Vagina (tissue), 2 donors: Measurements from ENCODE around the gene PTPRE. TPM values are rescaled to one million over a fixed set of nuclear protein-coding genes. Genes with fewer than 3 reads are reported as not detected.

Source experiments
- DNase-seq, 2 donors: peaks; one replicate each; pipeline ENCODE4 v3.0.0-alpha.2; 2017; ENCODE audit errors: extremely low spot score in 2 of 2
- H3K27ac ChIP-seq: fragments of 200-600 bp; sonication (generic); one replicate; pipeline ENCODE4 v1.5.1; 2019
- H3K27me3 ChIP-seq: fragments of 200-600 bp; sonication (generic); one replicate; pipeline ENCODE4 v1.5.1; 2019
- H3K36me3 ChIP-seq, 2 donors: fragments of 200-600 bp; sonication (generic); one replicate each; pipeline ENCODE4 v1.5.1; 2017 to 2019
- H3K4me1 ChIP-seq: fragments of 200-600 bp; sonication (generic); one replicate; pipeline ENCODE4 v1.5.1; 2019
- H3K4me3 ChIP-seq, 2 donors: fragments of 200-600 bp; sonication (generic); 1 replicate in 1 of 2; 2 replicates in 1 of 2; pipeline ENCODE4 v1.5.1; 2016 to 2019
- H3K9me3 ChIP-seq: fragments of 200-600 bp; sonication (generic); one replicate; pipeline ENCODE4 v1.5.1; 2019
- POLR2A ChIP-seq, 2 donors: fragments of 450-650 bp; IDR thresholded peaks; one replicate each; pipeline ENCODE4 v1.6.1; 2017; ENCODE audit warnings: antibody characterized with exemption in 2 of 2, mild to moderate bottlenecking in 2 of 2, moderate library complexity in 2 of 2
- POLR2AphosphoS5 ChIP-seq, 2 donors: sonication (generic); formaldehyde crosslinking; IDR thresholded peaks; one replicate each; pipeline ENCODE4 v1.9.0; 2017; ENCODE audit warnings: antibody characterized with exemption in 2 of 2, mild to moderate bottlenecking in 2 of 2, low read depth in 1 of 2; ENCODE audit not compliant: insufficient read depth in 1 of 2
- intact Hi-C: fragments of 100-400 bp; cut with DNase I; formaldehyde crosslinking; loops from one replicate; pipeline ENCODE4 v1.15.1; 2023
- total RNA-seq: library from RNA; depleted of rRNA; stranded (reverse); fragments of >200 nt; gene quantifications from one replicate; pipeline ENCODE4 v1.2.3, GENCODE V29; 2016
- TF ChIP-seq, protein P1 (sequence below), 3 experiments: fragments of 450-650 bp in 2 of 3; fragments of 200-600 bp in 1 of 3; sonication (generic) in 1 of 3; IDR thresholded peaks; one replicate each; pipeline ENCODE4 v1.5.1; 2017 to 2019; ENCODE audit warnings: antibody characterized with exemption in 3 of 3, mild to moderate bottlenecking in 2 of 3, moderate library complexity in 2 of 3

PTPRE gene
- total RNA-seq, 1 donor from 2014 or later = 77.6 TPM

DNA sequence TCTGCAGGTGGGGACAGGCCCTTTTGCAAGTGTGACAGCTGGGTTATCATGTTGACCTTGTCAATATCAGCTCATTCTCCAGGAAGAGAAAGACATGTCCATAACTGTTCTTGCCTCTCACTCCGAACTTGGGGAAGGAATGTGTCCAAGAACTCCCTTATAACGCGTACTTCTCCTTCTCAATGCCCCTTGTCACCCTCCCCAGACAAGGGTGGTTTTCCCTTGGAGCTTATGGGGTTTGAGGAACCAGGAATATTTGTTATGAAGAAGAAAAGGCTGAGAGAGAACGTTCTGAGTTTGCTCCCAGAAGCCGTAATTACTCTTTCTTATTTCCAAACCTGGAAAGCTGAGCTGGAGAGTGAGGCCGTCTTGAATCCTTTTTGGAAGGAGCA is 141.9 kb downstream of the PTPRE start:
- H3K27ac ChIP-seq = no peak overlapping the region
- H3K4me3 ChIP-seq = peak overlapping the region; percentile 19 to 39
- no peaks in the 10 kb centered on the region for H3K9me3 ChIP-seq
- intact Hi-C loops = no loop called here
- H3K27me3 ChIP-seq = no peaks in the 10 kb centered on the region
- peaks cover 0 to 4% of the 10 kb centered on the region in 2 donors for H3K36me3 ChIP-seq
- H3K4me1 ChIP-seq = peaks cover 18% of the 10 kb centered on the region
- TF ChIP-seq POLR2A (IDR thresholded peaks at IDR 0.05) (no peak), POLR2AphosphoS5 (IDR thresholded peaks at IDR 0.05; ENCODE audit: insufficient read depth in 1 of 2, low read depth in 1 of 2) (no peak)
- TF ChIP-seq, protein P1, sequence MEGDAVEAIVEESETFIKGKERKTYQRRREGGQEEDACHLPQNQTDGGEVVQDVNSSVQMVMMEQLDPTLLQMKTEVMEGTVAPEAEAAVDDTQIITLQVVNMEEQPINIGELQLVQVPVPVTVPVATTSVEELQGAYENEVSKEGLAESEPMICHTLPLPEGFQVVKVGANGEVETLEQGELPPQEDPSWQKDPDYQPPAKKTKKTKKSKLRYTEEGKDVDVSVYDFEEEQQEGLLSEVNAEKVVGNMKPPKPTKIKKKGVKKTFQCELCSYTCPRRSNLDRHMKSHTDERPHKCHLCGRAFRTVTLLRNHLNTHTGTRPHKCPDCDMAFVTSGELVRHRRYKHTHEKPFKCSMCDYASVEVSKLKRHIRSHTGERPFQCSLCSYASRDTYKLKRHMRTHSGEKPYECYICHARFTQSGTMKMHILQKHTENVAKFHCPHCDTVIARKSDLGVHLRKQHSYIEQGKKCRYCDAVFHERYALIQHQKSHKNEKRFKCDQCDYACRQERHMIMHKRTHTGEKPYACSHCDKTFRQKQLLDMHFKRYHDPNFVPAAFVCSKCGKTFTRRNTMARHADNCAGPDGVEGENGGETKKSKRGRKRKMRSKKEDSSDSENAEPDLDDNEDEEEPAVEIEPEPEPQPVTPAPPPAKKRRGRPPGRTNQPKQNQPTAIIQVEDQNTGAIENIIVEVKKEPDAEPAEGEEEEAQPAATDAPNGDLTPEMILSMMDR (IDR thresholded peaks at IDR 0.05) = no peak
- DNase-seq = no peak

DNA sequence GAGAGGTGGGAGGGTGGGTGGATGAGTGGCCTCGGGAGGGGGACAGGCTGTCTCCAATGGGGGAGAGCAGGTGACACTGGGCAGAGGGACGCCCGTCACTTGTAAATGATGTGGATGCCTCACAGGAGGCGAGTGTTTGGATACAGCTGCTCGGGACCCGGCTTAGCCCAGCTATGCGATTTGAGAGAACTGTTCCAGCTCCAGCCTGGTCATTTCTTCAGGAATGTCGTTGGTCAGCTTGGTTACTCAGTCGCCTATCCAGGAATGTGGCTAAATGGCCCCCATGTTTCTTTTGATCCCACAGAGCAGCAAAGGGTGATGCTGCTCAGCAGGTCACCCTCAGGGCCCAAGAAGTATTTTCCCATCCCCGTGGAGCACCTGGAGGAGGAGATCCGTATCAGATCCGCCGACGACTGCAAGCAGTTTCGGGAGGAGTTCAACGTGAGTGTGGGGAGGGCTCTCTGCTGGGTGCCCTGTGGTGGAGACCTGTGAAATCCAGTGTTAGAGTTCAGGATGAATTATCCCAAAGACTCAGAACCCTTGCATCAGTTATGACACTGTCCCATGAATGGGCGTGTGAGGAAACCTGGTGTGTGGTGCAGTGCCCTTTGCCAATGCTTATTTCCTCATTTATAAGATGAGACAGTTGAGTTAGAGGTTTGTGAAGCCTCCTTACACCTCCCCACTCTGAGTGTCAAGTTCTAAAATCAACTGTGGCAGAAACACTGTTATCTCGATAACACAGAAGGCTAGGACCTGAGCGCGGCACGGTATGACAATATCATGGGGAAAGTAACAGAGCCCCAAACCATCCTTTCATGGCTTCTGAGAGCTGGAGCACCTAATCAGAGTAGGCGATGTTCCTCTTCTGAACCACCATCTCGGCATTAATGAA is 142.6 kb downstream of the PTPRE start:
- Histone ChIP-seq H3K27ac (no peak overlapping the region), H3K4me1 (peaks cover 18% of the 10 kb centered on the region), H3K27me3 (no peaks in the 10 kb centered on the region), H3K4me3 (peak overlapping the region in 1 of 2 donors; percentile 39), H3K9me3 (no peaks in the 10 kb centered on the region), H3K36me3 (peaks cover 0 to 4% of the 10 kb centered on the region in 2 donors)
- no peak for TF ChIP-seq POLR2A (IDR thresholded peaks at IDR 0.05)
- no peak for DNase-seq
- intact Hi-C loops = no loop called here

DNA sequence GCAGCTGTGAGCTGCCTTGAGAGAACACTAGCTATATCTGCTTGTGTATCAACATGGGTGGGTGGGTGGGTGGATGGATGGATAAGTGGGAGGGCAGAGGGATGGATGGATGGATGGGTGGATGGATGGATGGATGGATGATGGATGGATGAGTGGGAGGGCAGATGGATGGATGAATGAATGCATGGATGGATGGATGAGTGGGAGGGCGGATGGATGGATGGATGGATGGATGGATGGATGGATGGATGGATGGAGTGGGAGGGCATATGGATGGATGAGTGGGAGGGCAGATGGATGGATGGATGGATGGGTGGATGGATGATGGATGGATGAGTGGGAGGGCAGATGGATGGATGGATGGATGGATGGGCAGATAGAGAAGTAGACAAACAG is 143.2 kb downstream of the PTPRE start:
- Histone ChIP-seq H3K27ac (no peak overlapping the region), H3K4me3 (no peak overlapping the region), H3K9me3 (no peaks in the 10 kb centered on the region), H3K27me3 (no peaks in the 10 kb centered on the region), H3K36me3 (peaks cover 0 to 8% of the 10 kb centered on the region in 2 donors), H3K4me1 (peaks cover 18% of the 10 kb centered on the region)
- DNase-seq = no peak
- intact Hi-C loops = no loop called here
- TF ChIP-seq POLR2A (IDR thresholded peaks at IDR 0.05) (no peak), POLR2AphosphoS5 (IDR thresholded peaks at IDR 0.05; ENCODE audit: insufficient read depth in 1 of 2, low read depth in 1 of 2) (no peak)
- TF ChIP-seq, protein P1 (IDR thresholded peaks at IDR 0.05) = no peak

DNA sequence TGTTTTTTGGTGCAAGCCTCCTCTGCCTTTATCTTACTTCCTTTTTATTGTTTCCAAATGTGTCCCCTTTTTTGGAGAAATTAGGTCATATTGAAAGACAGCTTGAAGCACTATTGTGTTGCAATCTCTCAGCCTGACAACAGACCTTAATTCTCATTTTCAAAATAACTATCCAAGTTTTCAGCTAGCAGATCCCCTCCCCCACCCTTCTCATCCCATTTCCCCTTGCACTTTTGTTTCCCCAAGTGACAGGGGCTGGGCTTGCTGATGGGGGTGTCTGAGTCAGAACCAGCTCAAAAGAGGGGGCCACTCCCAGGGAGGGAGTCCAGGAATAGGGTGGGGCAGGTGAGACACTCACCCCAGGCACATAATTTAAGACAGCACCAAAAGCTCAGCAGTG is 144.0 kb downstream of the PTPRE start:
- Histone ChIP-seq H3K4me3 (no peak overlapping the region), H3K9me3 (no peaks in the 10 kb centered on the region), H3K27me3 (no peaks in the 10 kb centered on the region), H3K4me1 (peaks cover 18% of the 10 kb centered on the region), H3K36me3 (peaks cover 0 to 10% of the 10 kb centered on the region in 2 donors), H3K27ac (no peak overlapping the region)
- intact Hi-C loops = no loop called here
- no peak for DNase-seq
- no peak for TF ChIP-seq POLR2AphosphoS5 (IDR thresholded peaks at IDR 0.05; ENCODE audit: insufficient read depth in 1 of 2, low read depth in 1 of 2)

DNA sequence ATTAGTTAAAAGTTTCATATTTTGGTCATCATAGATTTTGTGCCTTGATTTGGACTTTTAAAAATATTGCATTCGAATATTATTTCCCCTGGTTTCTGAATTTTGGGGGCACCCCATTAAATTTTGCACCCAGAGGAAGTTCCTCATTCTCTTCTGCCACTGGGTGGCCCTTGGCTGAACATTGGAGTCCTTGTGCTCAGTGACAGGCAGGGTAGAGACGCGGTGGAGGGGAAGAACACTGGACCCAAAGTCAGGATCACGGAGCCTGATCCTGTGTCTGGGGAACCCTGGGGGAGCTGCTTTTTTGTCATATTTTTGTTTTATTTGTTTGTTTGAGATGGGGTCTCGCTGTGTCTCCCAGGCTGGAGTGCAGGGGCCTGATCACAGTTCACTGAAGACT is 144.6 kb downstream of the PTPRE start:
- TF ChIP-seq, protein P1 (IDR thresholded peaks at IDR 0.05) = no peak
- TF ChIP-seq POLR2A (IDR thresholded peaks at IDR 0.05) (no peak), POLR2AphosphoS5 (IDR thresholded peaks at IDR 0.05; ENCODE audit: insufficient read depth in 1 of 2, low read depth in 1 of 2) (no peak)
- no peaks in the 10 kb centered on the region for H3K27me3 ChIP-seq
- H3K36me3 ChIP-seq = peaks cover 0 to 10% of the 10 kb centered on the region in 2 donors
- intact Hi-C loops = no loop called here
- peaks cover 17% of the 10 kb centered on the region for H3K4me1 ChIP-seq
- H3K9me3 ChIP-seq = no peaks in the 10 kb centered on the region
- H3K27ac ChIP-seq = no peak overlapping the region
- no peak for DNase-seq
- no peak overlapping the region for H3K4me3 ChIP-seq

DNA sequence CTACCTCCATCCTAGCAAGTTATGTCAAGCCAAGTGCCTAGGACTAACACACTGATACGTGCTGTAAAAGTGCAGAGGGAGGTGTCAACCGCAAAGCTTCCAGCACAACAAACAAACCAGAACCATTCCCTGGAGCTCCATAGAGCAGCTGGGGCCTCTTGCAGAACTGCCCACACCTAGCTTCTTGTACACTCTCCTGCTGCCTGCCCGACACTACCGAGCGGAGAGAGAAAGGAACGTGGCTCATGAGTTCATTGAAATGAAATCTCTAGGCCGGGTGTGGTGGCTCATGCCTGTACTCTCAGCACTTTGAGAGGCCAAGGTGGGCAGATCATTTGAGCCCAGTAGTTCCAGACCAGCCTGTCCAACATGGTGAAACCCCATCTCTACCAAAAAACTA is 145.8 kb downstream of the PTPRE start:
- no peak for TF ChIP-seq POLR2AphosphoS5 (IDR thresholded peaks at IDR 0.05; ENCODE audit: insufficient read depth in 1 of 2, low read depth in 1 of 2)
- no peak for TF ChIP-seq POLR2A (IDR thresholded peaks at IDR 0.05)
- TF ChIP-seq, protein P1 (IDR thresholded peaks at IDR 0.05) = no peak
- intact Hi-C loops = no loop called here
- no peak for DNase-seq
- H3K27ac ChIP-seq = no peak overlapping the region
- H3K27me3 ChIP-seq = no peaks in the 10 kb centered on the region
- H3K36me3 ChIP-seq = peaks cover 0 to 10% of the 10 kb centered on the region in 2 donors
- peaks cover 10% of the 10 kb centered on the region for H3K4me1 ChIP-seq
- H3K9me3 ChIP-seq = no peaks in the 10 kb centered on the region
- no peak overlapping the region for H3K4me3 ChIP-seq
